AG09319 (cell line): ENCODE data around the gene SLC6A12.

Source experiments
- DNase-seq: peaks from one replicate; pipeline ENCODE4 v3.0.0-alpha.2; 2010; ENCODE audit warnings: low read depth; ENCODE audit errors: extremely low read depth
- CTCF ChIP-seq: IDR thresholded peaks from 2 replicates; pipeline ENCODE4 v1.5.1; 2011; ENCODE audit warnings: low read depth, mild to moderate bottlenecking, inconsistent platforms, low read length, moderate library complexity

The SLC6A12 gene

GRCh38 chr12:171743-172676, 41.9 kb downstream of the SLC6A12 start:
- no peak for DNase-seq
- TF ChIP-seq CTCF = no peak

- no peak for TF ChIP-seq CTCF
These were observed 42.7 kb downstream of the SLC6A12 start for GRCh38 chr12:171276-171675.

GRCh38 chr12:170371-171225, 43.4 kb downstream of the SLC6A12 start:
- no peak for TF ChIP-seq CTCF
- no peak for DNase-seq

More at GRCh38 chr12:171276-171675, 42.7 kb downstream of the SLC6A12 start:
- DNase-seq = no peak

GRCh38 chr12:169528-170370, 44.2 kb downstream of the SLC6A12 start:
- no peak for TF ChIP-seq CTCF
- DNase-seq = no peak

GRCh38 chr12:168763-169525, 45.0 kb downstream of the SLC6A12 start:
- TF ChIP-seq CTCF = no peak
- DNase-seq = no peak

GRCh38 chr12:167959-168600, 45.9 kb downstream of the SLC6A12 start:
- DNase-seq = no peak
- no peak for TF ChIP-seq CTCF
